ENCODE measurements around the gene HNF4A.

HNF4A gene

DNA sequence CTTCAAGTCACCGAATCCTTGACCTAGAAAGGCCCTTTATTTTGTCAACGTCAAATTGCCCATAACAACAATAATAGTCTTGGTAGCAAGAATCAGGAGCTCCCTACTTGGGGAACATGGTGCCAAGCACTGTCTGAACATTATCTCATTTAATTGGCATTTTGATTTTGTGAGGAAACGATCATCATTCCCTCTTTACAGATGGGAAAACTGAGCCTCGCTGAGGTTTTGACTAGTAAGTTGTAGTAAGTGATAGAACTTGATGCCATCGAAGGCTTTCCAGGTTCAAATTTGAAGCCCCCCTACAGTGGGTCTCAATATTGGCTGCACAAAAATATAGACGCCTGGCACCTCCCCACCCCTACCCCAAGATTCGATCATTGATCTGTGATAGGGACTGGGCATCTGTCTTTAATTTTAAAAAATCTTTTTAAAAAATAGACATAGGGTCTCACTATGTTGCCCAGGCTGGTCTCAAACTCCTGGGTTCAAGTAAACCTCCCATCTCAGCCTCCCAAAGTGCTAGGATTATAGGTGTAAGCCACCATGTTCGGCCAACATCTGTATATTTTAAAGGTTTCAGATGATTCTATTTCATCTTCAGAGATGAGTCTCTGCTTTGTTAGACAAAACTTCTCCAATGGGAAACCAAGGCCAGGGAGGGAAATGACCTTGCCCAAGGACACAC, 36.7 kb downstream of the HNF4A start:
- DNase-seq (ENCODE audit: low read depth in 2 of 2): no peak

GRCh38 chr20:44392776-44393607, 37.5 kb downstream of the HNF4A start:
- no peak for DNase-seq (ENCODE audit: low read depth in 2 of 2)

- no peak for DNase-seq (ENCODE audit: low read depth in 2 of 2)
These were observed 38.3 kb downstream of the HNF4A start for GRCh38 chr20:44393608-44394451.

- no peak for DNase-seq (ENCODE audit: low read depth in 2 of 2)
These were observed 38.9 kb downstream of the HNF4A start for GRCh38 chr20:44394452-44394701.

GRCh38 chr20:44394702-44395460, 39.4 kb downstream of the HNF4A start:
- DNase-seq (ENCODE audit: low read depth in 2 of 2): no peak

DNA sequence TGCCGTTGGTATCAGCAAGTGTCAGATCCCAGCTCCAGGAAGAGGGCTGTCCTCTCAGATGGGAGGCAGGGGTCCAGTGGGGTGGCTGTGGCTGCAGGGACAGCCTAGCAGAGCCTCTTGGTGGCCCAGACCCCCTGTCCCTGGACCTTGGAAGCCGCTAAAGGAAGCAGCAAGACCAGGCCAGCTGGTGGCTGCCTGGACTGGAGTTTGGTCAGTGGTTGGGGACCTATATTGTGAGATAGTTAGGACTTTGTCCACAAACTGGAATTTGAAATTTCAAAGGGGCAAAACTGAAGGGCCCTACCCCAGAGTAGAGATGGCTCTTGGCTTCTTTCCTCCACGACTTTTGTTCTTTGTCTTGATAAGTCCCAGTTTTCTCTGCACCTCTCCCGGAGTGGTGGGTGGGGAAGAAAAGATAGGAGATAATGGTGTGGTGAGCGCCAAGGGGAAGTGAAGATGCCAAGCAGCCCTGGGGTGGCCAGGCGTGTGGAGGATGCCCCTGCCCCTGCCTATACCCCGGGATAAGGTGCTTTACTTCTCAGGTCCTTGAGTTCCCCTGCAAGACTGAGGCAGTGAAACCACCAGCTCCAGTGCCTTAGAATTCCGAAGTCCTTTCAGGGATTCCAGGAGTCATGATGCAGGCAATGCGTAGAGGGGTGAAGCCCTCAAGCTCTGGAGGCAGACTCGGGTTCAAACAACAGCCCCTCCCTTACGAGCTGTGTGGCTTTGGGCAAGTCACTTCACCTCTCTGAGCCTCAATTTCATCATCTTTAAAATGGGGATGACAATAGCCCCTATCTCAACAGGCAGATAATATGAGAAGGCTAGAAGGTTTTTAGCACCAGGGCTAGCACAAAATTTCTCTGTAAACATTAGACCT, 40.2 kb downstream of the HNF4A start:
- no peak for DNase-seq (ENCODE audit: low read depth in 2 of 2)

DNA sequence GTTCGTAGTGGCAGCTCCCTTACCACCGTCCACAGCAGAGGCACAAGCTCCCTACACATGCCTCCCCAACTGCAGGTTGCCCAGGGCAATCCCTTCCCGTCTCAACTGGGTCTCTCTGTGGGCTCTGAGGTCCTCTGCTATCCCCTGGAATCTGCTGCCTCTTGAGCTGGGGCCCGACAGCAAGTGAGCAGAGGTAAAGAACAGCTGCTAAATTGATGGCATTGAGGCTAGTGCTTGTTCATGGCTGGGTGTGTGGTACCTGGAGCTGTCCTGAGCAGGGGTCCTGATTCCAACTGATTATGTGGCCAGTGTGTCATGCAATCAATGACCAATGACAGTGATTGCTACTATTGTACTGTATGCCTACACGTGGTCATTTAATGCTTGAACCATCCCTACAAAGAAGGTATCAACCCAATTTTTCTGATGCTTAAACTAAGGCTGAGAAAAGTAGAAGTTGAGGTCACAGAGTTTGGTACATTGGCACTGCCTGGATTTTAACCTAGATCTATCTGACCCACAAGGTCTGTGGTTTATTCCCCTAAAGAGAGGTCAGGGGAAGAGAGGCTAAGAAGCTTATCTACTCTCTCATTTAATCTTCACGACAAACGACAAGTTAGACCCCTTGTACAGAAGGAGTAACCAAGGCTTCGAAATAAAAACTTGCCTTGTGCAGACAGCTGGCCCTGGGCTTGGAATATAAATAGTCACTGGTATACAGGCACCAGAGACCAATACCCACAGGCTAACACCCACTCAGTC, 41.1 kb downstream of the HNF4A start:
- no peak for DNase-seq (ENCODE audit: low read depth in 2 of 2)

GRCh38 chr20:44398335-44398734, 42.8 kb downstream of the HNF4A start:
- no peak for DNase-seq (ENCODE audit: low read depth in 2 of 2)

- DNase-seq (ENCODE audit: low read depth in 2 of 2): no peak
These were observed 43.9 kb downstream of the HNF4A start for GRCh38 chr20:44399446-44399845.

GRCh38 chr20:44400671-44400969, 45.1 kb downstream of the HNF4A start:
- no peak for DNase-seq (ENCODE audit: low read depth in 2 of 2)

DNA sequence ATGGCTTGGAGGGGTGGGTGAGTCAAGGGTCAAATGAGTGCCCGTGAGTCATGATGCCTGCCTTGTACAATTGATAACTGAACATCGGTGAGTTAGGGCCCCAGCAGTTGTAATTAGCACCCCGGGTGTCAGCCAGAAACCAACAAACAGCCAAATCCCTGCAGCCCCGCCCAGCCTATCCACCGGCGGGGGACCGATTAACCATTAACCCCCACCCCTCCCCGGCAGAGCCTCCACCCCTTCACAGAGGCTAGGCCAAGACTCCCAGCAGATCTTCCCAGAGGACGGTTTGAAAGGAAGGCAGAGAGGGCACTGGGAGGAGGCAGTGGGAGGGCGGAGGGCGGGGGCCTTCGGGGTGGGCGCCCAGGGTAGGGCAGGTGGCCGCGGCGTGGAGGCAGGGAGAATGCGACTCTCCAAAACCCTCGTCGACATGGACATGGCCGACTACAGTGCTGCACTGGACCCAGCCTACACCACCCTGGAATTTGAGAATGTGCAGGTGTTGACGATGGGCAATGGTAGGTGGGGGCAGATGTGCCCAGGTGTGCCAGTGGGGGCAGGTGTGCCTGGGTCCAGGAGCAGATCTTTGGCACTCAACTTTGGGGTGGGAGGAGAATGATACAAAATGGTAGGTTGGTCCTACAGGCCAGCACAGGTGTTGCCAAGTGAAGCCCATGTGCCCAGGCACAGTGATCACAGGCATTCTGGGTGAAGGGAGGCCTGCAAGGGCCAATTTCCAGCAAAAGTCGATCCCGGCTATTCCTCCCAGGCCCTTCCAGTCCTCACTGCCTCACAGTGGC, 45.7 kb downstream of the HNF4A start:
- DNase-seq (ENCODE audit: low read depth in 2 of 2): no peak

GRCh38 chr20:44401770-44402390, 46.4 kb downstream of the HNF4A start:
- no peak for DNase-seq (ENCODE audit: low read depth in 2 of 2)

- DNase-seq (ENCODE audit: low read depth in 2 of 2): no peak
These were observed 47.1 kb downstream of the HNF4A start for GRCh38 chr20:44402391-44403193.

DNA sequence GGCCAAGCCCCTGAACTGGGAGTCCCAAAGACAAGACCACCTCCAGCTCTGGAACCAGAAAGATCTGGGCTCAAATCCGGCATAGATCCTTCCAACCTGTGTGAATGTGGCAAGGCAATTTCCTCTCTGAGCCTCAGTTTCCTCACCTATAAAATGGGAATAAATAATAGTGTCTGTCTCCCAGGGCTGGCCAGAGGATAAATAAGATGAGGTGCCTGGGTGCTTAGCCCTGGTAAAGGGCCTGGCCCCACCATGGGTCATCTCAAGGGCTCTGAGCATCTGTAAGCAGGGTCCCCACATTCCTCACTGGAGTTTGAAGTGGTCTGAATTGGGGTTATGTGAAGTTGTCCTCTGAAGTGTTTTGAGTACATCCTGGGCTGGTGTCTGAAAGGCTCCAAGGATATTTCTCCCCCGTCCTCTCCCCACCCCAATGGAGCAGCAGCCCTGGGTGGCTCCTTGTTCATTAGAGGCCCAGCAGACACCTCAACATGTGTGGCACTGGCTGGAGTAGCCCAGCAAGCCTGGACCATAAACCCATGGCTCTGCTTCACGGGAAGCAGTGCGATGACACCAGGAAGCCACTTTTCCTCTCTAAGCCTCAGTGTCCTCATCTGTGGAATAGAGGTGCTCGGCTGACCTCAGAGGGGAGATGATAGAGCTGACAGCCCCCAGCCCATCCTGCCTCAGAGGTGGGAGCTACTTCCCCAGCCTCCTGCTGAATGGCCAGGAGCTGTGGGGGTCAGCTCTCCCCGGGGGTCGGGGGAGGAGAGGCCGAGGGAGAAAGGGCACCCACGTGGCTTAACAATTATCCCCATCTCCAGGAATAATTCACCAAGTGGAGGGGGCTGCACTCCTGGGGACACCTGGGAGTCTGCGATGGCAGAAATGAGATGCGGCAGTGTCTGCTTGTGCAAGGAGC, 48.0 kb downstream of the HNF4A start:
- no peak for DNase-seq (ENCODE audit: low read depth in 2 of 2)

DNA sequence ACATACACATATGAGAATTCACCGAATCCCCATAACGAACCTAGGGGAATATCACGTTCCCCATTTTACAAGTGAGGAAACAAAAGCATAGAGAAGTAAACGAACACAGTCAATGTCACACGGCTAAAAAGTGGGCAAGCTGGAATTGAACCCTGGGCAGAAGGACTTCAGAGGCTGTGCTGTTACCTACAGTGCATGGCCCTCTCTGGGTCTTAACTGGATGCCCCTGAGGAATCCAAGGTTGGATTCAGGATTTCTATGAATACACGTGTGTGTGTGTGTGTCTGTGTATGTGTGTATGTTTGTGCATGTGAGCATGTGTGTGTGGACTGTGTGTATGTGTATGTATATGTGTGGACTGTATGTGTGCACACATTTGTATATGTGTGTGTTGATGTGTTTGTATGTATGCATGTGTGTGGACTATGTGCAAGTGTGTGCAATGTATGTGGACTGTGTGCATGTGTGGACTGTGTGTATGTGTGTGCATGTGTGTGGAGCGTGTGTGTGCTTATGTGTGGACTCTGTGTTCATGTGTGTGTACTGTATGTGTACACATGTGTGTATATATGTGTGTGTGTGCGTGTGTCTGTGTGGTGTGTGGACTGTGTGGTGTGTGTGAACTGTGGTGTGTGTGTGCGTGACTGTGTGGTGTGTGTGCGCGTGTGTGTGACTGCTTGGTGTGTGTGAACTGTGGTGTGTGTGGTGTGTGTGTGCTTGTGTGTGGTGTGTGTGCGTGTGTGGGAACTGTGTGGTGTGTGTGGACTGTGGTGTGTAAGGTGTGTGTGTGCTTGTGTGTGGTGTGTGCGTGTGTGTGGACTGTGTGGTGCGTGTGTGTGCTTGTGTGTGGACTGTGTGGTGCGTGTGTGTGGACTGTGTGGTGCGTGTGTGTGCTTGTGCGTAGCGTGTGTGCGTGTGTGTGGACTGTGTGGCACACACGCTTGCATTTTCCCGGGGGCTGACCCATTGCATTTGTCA, 49.0 kb downstream of the HNF4A start:
- no peak for DNase-seq (ENCODE audit: low read depth in 2 of 2)

- DNase-seq (ENCODE audit: low read depth in 2 of 2): no peak
These were observed 49.8 kb downstream of the HNF4A start for GRCh38 chr20:44405257-44405656.

Measured in stimulated activated CD4-positive, alpha-beta T cell treated with anti-CD3 and anti-CD28 coated beads, Interleukin-1b, Interleukin-23, amount 100 ng/mL, for 1 hour (primary cell).